Activated T-helper 1 cell treated with anti-CD3 and anti-CD28 coated beads, Interleukin-2, amount 50 U/mL, for 16 hours (primary cell): ENCODE results near the gene MPND.
A peak's percentile ranks its signal among the peaks of the same experiment; 100 is the strongest.

Experiments
- DNase-seq, 2 donors: peaks; one replicate each; pipeline ENCODE4 v3.0.0-alpha.2; 2020; ENCODE audit warnings: low read depth in 1 of 2, low spot score in 1 of 2

Gene MPND

GRCh38 chr19:4365791-4366665 lies 22.7 kb downstream of the MPND start:
- DNase-seq = no peak

GRCh38 chr19:4366666-4367335 lies 23.4 kb downstream of the MPND start:
- no peak for DNase-seq

GRCh38 chr19:4367336-4367723 lies 24.0 kb downstream of the MPND start:
- DNase-seq = no peak

DNA sequence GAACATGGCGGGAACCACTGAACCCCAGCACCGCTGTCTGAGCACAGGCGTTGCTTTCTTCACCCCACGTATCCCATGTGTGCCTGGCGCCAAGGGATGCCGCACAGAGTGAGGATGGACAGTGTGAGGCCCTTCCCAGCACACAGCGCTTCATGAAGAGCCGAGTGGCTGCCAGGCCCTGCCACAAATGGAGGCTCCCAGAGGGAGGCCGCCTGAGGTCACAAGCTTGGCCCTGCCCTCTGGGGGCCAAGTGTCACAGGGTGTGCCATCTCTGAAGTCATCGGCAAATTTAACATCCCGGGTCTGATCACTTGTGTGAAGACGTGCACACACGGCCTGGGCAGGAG lies 24.4 kb downstream of the MPND start:
- no peak for DNase-seq

- no peak for DNase-seq
These were observed 24.9 kb downstream of the MPND start for GRCh38 chr19:4368128-4368820.

DNA sequence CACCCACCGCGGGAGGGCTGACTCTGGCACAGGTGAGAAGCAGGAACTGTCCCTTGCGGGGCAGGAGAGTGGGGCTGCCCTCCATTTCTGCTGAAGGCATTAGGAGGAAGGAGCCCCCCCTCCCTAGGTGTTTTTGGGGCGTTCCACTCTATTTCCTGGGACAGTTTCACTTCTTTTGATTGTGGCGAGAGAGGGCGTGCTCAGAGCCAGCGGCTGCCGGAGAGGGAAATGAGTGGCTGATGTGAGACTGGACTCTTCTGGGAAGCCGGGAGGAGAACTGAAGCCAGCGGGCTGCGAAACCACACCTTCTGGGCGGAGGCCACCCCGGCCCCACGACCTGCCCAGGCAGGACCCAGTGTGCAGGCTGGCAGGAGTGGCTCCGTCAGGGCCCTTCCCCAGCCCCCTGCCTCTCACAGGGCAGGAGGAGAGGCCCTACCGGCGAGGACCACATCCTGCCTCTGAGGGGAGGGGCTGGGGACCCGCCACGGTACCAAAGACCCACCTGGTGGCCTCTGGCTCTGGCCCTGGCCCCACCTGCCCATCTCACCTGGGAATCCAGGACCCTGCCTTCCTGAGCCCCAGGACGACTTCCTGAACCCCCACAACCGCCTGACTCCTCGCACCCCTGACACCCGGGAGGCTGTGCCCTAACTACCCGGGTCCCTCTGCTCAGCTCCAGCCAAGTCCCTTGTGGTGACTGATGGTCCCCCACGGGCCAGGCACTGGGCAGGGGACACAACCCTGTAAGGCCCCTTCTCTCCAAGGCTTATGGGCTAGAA lies 25.9 kb downstream of the MPND start:
- peak; percentile 32 to 44 for DNase-seq

- peak; percentile 51 to 69 for DNase-seq
These were observed 26.5 kb downstream of the MPND start for GRCh38 chr19:4369888-4370260.

- no peak for DNase-seq
These were observed 27.2 kb downstream of the MPND start for GRCh38 chr19:4370418-4371041.

DNA sequence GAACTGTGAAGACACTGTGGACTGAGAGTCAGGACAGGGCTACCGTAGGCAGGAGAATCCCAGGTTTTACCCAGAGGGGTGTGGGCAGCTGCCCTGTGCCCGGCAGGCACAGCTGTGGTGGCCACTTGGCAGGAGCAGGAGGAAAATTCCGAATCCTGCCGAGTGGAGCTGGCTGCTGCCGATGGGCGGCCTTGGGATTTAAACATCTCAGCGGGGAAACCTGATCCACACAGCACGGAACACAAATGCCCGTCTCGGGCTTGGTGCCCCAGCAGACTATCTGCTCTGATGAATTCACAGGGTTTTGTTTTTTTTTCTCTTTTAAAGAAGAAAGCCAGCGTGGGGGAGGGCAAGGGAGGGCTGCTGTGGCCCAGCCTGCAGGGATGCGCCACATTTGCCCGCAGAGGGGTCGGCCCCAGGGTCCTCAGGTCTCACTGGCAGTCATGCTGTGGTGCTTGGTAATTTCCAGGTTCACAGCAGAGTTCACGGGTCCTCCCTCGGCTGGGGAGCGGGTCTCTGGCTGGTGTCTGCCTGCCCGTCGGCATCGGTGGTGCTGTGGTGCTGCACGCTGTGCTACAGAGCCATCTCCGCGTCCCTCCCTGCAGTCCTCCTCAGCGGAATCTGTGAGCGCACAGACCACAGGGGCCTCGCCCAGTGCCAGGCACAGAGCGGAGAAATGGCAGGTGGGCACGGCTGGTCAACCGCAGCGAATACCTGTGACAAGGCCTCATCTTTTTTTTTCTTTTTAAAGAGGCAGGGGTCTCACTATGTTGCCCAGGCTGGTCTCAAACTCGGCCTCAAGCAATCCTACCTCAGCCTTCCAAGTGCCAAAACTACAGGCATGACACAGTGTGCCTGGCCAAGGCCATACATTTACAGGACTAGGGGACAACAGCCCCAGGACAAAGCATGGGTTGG lies 28.1 kb downstream of the MPND start:
- DNase-seq = no peak

DNA sequence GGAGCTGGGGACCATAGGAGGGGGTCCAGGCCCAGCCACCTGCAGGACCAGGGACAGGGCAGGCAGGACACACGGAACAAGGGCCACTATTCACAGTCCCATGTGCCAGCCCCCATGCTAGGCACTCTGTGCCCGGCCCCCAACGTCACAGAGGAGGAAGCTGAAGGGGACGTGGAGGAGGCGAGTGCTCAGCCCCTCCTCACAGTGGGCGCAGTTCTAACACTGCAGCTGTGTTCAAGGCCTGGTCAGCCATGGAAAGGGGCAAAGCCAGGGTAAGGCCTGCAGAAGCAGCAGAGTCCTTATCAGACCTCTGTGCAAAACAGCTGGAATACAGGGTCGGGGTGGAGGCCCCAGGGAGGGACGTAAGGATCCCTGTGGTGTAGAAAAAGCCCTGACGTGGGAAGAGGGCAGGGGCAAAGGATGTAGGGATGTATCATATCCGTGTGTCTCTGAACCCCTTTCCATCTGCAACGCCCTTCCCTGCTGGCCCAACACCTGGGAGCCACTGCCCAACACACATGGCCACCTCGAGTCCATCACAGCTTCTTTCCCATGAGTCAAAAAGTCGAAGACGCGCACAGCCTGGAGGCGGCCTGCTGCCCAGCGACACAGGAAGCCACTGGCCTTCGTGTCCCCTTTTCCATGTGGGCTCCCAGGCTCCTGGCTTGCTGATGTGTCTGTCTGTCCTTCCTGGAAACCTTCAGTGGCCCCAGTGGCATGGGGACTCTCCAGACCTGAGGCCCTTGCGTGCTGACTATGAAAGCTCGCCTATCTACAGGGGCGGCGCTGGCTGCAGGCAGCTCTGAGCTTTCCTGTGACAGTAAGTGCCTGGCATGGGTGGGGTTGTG lies 29.0 kb downstream of the MPND start:
- no peak for DNase-seq

GRCh38 chr19:4373013-4373367 lies 29.6 kb downstream of the MPND start:
- no peak for DNase-seq

DNA sequence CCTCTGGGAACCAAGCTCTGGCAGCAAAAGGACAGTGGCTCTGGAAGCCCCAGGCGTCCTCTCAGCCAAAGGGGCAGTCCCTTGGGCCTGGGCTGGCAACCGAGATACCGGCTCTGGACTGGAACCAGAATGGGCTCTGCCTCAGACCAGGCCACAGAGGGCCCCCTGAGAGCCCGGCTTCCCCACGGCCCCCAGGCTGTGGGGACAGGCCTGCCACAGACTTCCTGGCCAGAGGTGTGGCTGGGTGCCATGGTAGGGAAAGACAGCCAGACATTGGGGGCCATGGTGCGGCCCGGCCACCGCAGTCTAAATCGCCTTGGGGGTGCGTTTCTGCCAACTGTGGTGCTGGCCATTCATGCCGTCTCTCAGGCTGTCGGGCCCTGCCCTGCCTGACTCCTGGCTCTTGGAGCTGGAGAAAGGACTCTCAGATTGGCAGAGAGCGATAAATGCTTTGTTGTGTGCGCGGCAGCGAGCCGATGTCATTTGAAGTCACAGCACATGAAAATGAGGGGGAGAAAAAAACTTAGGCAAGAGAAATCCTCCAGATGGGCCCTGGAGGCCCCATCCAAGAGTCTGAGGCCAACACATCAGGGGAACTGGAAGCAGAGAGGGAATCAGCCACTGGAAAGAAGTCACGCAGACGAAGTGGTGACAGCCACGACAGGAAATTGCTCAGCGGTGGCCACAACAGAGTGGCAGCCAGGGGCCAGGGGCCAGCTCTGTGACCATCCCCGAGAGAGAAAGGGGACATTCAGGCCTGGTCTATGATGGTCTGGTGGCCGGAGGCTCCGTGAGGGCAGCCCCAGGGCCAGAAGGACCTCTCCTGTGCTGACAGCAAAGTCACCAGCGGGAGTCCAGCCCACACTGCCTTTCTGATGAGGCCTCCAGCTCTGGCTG lies 30.5 kb downstream of the MPND start:
- DNase-seq = no peak

GRCh38 chr19:4374498-4375163 lies 31.3 kb downstream of the MPND start:
- no peak for DNase-seq

DNA sequence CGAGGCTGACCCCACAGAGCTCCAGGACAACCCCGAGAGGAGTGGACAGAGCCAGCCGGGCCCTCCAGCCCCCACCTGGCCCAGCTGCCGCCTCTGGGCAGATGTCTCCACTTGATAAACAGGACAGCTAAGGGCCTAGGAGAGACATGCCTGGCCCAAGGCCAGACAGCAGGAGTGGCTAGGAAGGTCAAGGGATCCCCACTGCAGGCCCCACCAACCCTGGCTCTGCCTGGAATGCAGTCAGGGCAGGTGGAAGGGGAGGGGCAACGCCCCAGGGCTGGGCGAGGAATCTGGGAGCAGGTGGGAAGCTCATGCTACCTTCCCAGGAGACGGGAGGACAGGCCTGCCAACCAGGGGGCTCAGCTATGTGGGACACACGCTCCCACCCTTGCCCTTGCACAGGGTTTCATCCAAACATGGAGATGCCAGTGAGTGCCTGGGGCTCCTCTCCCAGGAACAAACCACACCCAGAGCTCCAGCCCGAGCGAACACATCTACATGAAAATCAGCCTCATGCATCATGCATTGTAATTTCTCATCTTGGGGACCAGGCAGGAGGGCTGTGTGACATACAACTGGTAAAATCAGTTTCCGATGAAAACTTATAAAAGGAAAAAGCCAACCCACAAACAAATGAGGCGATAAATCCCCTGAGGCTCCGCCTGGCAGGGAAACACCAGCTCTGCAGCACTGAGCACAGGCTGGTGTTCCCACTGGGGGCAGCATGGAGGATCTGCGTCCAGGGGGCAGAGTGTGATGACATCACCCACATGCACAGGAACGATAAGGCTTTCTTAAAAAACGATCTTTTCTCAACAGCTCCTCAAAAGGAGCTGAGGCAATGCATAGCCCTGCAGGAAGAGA lies 32.0 kb downstream of the MPND start:
- no peak for DNase-seq

DNA sequence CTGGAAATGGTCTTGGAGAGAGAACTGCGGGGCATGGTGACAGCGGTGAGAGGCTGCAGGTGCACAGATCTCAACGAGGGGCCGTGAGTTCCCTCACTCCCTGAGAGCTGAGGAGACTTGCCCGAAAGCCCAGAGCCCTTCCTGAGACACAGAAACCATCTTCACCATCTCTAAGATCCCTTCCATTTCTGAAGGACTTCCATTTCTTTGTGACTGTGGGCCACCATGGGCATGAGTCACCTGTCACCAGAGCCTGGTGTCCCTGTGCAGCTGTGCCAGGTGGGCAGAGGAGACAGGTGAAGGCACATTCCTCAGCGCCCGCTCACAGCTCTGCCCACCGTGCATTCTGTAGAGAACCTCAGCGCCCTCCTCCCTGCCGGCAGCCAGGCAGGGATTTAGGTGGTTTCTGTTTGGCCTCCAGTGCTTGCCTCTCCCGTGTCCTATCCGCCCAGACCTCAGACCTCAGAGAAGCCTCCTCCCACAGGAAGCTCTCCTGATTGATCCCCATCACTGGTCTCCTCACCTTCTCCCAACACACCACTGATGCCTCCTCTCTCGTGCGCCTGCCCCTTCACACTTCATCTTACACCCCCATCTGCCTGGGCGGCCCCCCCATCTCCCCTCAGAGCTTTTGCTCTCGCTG lies 32.8 kb downstream of the MPND start:
- no peak for DNase-seq

- DNase-seq = no peak
These were observed 33.3 kb downstream of the MPND start for GRCh38 chr19:4376671-4376990.
